NB4 (cell line): ENCODE measurements around the gene PTS.

Experiments
- DNase-seq: peaks from one replicate; pipeline ENCODE4 v3.0.0; 2010; ENCODE audit warnings: low read depth
- H3K4me3 ChIP-seq: one replicate; pipeline ENCODE4 v1.5.1; 2011; ENCODE audit warnings: mild to moderate bottlenecking, low read depth, low read length, moderate library complexity
- CTCF ChIP-seq: IDR thresholded peaks from one replicate; pipeline ENCODE4 v1.5.1; 2012; ENCODE audit warnings: low read depth, low read length
- MAX ChIP-seq: IDR thresholded peaks from 2 replicates; pipeline ENCODE4 v1.6.1; 2011; ENCODE audit warnings: low read depth, low read length
- MYC ChIP-seq: IDR thresholded peaks from 2 replicates; pipeline ENCODE4 v1.6.1; 2011; ENCODE audit warnings: low read depth, low read length
- POLR2A ChIP-seq: IDR thresholded peaks from 2 replicates; pipeline ENCODE4 v1.6.1; 2011; ENCODE audit warnings: mild to moderate bottlenecking; ENCODE audit not compliant: insufficient read length; ENCODE audit errors: extremely low read depth

Gene PTS

GRCh38 chr11:112223754-112224532 lies 2.3 kb upstream of the PTS start:
- H3K4me3 ChIP-seq, result no peak overlapping the region
- TF ChIP-seq MYC (no peak), POLR2A (no peak), CTCF (no peak), MAX (no peak)
- no peak for DNase-seq

DNA sequence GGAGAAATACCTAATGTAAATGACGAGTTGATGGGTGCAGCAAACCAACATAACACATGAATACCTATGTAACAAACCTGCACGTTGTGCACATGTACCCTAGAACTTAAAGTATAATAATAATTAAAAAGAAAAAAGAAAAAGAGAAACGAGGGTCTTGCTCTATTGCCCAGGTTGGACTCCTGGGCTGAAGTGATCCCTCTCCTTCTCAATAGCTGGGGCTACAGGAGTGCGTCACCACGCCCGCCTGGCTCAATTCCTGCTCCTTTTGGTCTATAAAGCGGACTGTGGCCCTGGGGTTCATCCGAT lies 521 bp upstream of the PTS start:
- H3K4me3 ChIP-seq, result peak overlapping the region; percentile 92
- no peak for DNase-seq
- TF ChIP-seq CTCF (no peak), POLR2A (no peak), MYC (no peak), MAX (no peak)

DNA sequence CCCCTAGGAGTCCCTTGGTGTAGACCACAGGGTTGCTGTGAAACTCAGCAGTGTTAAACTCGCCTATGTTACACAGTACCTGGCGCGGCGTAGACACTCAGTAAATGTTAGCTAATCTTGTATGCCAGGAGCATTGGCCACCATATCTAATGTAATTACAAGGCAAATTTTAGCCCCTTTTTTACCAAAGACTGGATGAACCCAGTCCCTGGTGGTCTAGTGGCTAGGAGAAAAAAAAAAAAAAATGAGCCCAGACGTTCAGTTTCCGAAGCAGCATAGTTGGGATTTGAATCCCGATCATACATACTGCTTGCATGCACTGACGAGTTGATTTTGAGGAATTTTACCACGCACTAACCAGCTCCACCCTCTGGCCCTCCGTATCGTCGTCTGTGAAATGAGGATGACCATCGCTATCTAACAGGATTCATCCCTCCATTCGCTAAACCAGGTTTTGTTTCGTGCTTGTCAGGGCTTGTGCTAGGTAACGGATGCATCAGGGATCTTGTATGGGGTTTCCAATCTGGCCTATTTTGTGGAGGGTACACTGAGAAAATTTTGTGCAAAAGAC lies 688 bp downstream of the PTS start:
- peak overlapping the region; percentile 92 for H3K4me3 ChIP-seq
- peak; percentile 17 for DNase-seq
- TF ChIP-seq MAX (no peak), CTCF (no peak), MYC (no peak), POLR2A (no peak)

- no peak for DNase-seq
- H3K4me3 ChIP-seq, result peak overlapping the region; percentile 92
- TF ChIP-seq MAX (no peak), CTCF (no peak), POLR2A (no peak)
Measured at GRCh38 chr11:112227471-112227870, 1.2 kb downstream of the PTS start.

DNA sequence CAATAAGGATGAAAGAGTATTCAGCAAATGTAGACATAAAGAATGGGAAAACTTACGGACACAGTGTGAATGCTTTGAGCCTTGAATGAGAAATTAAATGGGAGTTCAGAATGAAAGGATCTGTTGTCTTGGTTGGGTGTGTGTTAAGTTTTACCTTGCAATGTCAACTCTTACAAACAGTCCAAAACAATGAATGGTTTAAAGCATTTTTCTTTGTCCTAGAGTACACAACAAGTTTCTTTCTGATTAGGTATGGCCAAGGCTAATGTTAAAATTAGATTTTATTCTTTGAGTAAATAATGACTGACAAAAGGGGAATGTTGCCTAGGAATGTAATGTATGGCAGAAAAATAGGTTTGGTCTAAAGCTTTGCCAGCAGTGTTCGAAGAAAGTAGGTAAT lies 2.5 kb downstream of the PTS start:
- DNase-seq, result no peak
- H3K4me3 ChIP-seq, result no peak overlapping the region
- no peak for TF ChIP-seq MAX
- no peak for TF ChIP-seq POLR2A
- TF ChIP-seq MYC, result no peak
- no peak for TF ChIP-seq CTCF
